Psoas muscle (tissue), 8 donors: ENCODE measurements around the gene RAB9A. TPM values are rescaled to one million over a fixed set of nuclear protein-coding genes. Genes with fewer than 3 reads are reported as not detected.

Experiments
- ATAC-seq, 4 donors: fragments of 200-7000 bp; cut with Tn5 transposase; one replicate each; pipeline ENCODE4 v1.9.1; 2020; ENCODE audit warnings: moderate library complexity in 3 of 4, mild to moderate bottlenecking in 2 of 4
- DNase-seq, 2 donors: peaks; one replicate each; pipeline ENCODE4 v3.0.0-alpha.2; 2020
- H3K27ac ChIP-seq: fragments of 200-600 bp; one replicate; pipeline ENCODE4 v1.8.0; 2022
- H3K27me3 ChIP-seq, 3 donors: fragments of 200-600 bp in 1 of 3; one replicate each; pipeline versions ENCODE4 v1.6.1 to v1.8.0; 2013 to 2022; ENCODE audit warnings: low read length in 2 of 3, mild to moderate bottlenecking in 2 of 3, moderate library complexity in 1 of 3; ENCODE audit not compliant: insufficient read depth in 3 of 3
- H3K36me3 ChIP-seq, 2 donors: fragments of 200-600 bp in 1 of 2; one replicate each; pipeline versions ENCODE4 v1.6.1 to v1.8.0; 2013 to 2022; ENCODE audit warnings: low read depth in 1 of 2, mild to moderate bottlenecking in 1 of 2, moderate library complexity in 1 of 2; ENCODE audit not compliant: insufficient read depth in 1 of 2
- H3K4me1 ChIP-seq: fragments of 200-600 bp; one replicate; pipeline ENCODE4 v1.8.0; 2022
- H3K4me3 ChIP-seq: fragments of 200-600 bp; one replicate; pipeline ENCODE4 v1.8.0; 2022; ENCODE audit warnings: mild to moderate bottlenecking
- H3K9me3 ChIP-seq: fragments of 200-600 bp; one replicate; pipeline ENCODE4 v1.8.0; 2022
- CTCF ChIP-seq: fragments of 200-600 bp; IDR thresholded peaks from one replicate; pipeline ENCODE4 v1.8.0; 2022; ENCODE audit warnings: antibody characterized with exemption
- WGBS, 3 donors: extraction: QIAGEN DNeasy Blood & Tissue Kit; methylation state at CpG; one replicate each; pipeline versions ENCODE4 v1.1.6 to v1.1.7; 2013; 5-methylcytosine and 5-hydroxymethylcytosine counted together
- intact Hi-C, 2 donors: fragments of 100-400 bp; cut with DNase I; formaldehyde crosslinking; loops; one replicate each; pipeline versions ENCODE4 v1.11.0 to v1.14.2; 2022
- polyA plus RNA-seq, 3 donors: library from polyadenylated mRNA; stranded (reverse); fragments of 200-250 nt; gene quantifications; one replicate each; pipeline ENCODE4 v1.2.3, GENCODE V29; 2013
- total RNA-seq, 4 donors: library from RNA; stranded (reverse); fragmentation: NEBNext Ultra II Directional in 2 of 4; extraction: Animal tissue kit (Norgen Biotek cat#: 25700) in 2 of 4; gene quantifications; one replicate each; pipeline versions ENCODE4 v1.2.1 to v1.2.4, GENCODE V29; 2021 to 2023
- donor health status: healthy with polysubstance abuse.
- donor health status: DM: no; HTN: no; CAD: no; lungs with moderate emphysema.
- donor health status: Bipolar disorder and iron deficiency.
- donor health status: healthy.
- donor health status: DM: yes; HTN: yes; CAD: no.
- donor health status: DM: no; HTN: no; CAD: no.
- donor health status: DM: no; HTN: no; CAD: no.
- donor health status: DM: yes; HTN: yes; CAD: no.

RAB9A gene
- total and polyA plus RNA-seq, 7 donors = 13.0 to 25.4 (median 14.8) TPM

- H3K4me1 ChIP-seq = peaks cover 6% of the 10 kb centered on the region
- DNase-seq = no peak
- H3K27me3 ChIP-seq = no peaks in the 10 kb centered on the region
- H3K27ac ChIP-seq = no peak overlapping the region
- peak; percentile 75 for TF ChIP-seq CTCF
- WGBS, 3 donors = 14 to 23% (median 15%) methylated on average over 2 of the region's 2 CpGs
- H3K9me3 ChIP-seq = no peaks in the 10 kb centered on the region
- intact Hi-C loops = loop anchor here (5.0 kb wide), 3 partner anchors 74 to 374 kb away; partner anchors contain the start of genes OFD1 (in 1 of the 2) and TRAPPC2 (in 1 of the 2)
- no peak overlapping the region for H3K4me3 ChIP-seq
- H3K36me3 ChIP-seq = peaks cover 0 to 53% of the 10 kb centered on the region in 2 donors
- peak in 2 of 4 donors; percentile 39 to 76 for ATAC-seq
Measured at GRCh38 chrX:13658602-13659001, 30.3 kb upstream of the RAB9A start.

- DNase-seq = no peak
- no peak overlapping the region for H3K27ac ChIP-seq
- H3K27me3 ChIP-seq = no peaks in the 10 kb centered on the region
- no peak for TF ChIP-seq CTCF
- peaks cover 3% of the 10 kb centered on the region for H3K4me1 ChIP-seq
- no peak for ATAC-seq
- H3K36me3 ChIP-seq = peaks cover 0 to 56% of the 10 kb centered on the region in 2 donors
- WGBS, 3 donors = 36 to 45% (median 44%) methylated on average over 6 of the region's 6 CpGs
- intact Hi-C loops = loop anchor here (5.0 kb wide), 3 partner anchors 73 to 373 kb away; partner anchors contain the start of genes OFD1 (in 1 of the 2) and TRAPPC2 (in 1 of the 2)
- no peak overlapping the region for H3K4me3 ChIP-seq
- H3K9me3 ChIP-seq = no peaks in the 10 kb centered on the region
Measured at GRCh38 chrX:13659063-13659462, 29.9 kb upstream of the RAB9A start.

DNA sequence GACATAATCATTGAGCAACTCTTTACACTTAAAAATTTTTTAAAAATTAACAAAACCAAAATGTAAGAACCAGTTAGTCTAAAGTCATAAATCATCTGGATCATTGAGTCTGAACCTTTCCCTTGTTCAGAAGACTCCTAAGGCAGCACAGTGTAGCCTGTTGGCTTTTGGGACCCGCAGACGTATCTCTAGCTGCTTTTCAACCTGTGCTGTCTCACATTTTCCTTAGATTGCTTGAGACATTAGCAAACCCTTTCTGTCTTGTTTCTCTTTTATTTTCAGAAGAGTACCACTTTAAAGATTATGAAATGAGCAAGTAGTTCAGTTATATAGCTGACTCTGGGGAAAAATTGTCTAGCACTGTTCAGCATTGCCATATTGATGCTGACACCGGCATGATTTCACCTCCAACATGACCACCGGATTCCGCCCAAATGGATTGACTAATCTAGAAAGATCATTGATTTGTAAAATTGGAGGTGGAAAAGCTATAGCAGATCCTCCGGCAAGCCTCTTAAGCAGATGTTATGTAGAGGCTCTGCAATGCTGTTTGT, 27.1 kb upstream of the RAB9A start:
- Histone ChIP-seq H3K4me1 (no peaks in the 10 kb centered on the region), H3K36me3 (peaks cover 0 to 40% of the 10 kb centered on the region in 2 donors), H3K27ac (no peak overlapping the region), H3K9me3 (no peaks in the 10 kb centered on the region), H3K27me3 (no peaks in the 10 kb centered on the region), H3K4me3 (no peak overlapping the region)
- TF ChIP-seq CTCF = no peak
- intact Hi-C loops = loop anchor here (2.0 to 5.0 kb wide), 2 partner anchors 80 to 369 kb away; no protein-coding TSS in a partner anchor
- DNase-seq (no peak), ATAC-seq (no peak)
- 85 to 93% (median 90%) methylated on average over 6 of the region's 6 CpGs for WGBS, 3 donors

DNA sequence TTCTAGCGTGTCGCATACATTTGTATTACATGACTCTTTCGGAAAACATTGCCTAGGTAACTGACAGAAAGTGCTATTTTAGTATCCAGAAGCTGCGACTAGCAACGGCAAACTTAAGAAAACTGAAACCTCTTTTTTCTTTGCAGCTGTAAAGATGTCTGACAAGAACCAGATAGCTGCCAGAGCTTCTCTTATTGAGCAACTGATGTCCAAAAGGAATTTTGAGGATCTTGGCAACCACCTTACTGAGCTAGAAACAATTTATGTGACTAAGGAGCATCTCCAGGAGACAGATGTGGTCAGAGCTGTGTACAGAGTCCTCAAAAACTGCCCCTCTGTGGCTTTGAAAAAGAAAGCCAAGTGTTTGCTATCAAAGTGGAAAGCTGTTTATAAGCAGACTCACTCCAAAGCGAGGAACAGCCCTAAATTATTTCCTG, 26.6 kb upstream of the RAB9A start:
- Histone ChIP-seq H3K27ac (no peak overlapping the region), H3K4me1 (no peaks in the 10 kb centered on the region), H3K9me3 (no peaks in the 10 kb centered on the region), H3K27me3 (no peaks in the 10 kb centered on the region), H3K4me3 (no peak overlapping the region), H3K36me3 (peaks cover 0 to 39% of the 10 kb centered on the region in 2 donors)
- intact Hi-C loops = loop anchor here in 1 of 2 donors (5.0 kb wide), 1 partner anchor 80 kb away; no protein-coding TSS in a partner anchor
- 67 to 81% (median 74%) methylated on average over 6 of the region's 6 CpGs for WGBS, 3 donors
- DNase-seq (no peak), ATAC-seq (peak in 1 of 4 donors; percentile 46)
- no peak for TF ChIP-seq CTCF
